GM21529 (cell line): ENCODE results near the gene SNX8.

Source experiments
- ATAC-seq: cut with Tn5 transposase; IDR thresholded peaks from one replicate; pipeline ENCODE4 v1.9.1; 2021; ENCODE audit not compliant: unreplicated experiment

SNX8 gene

GRCh38 chr7:2245883-2246675 lies 68.2 kb downstream of the SNX8 start:
- no peak for ATAC-seq

DNA sequence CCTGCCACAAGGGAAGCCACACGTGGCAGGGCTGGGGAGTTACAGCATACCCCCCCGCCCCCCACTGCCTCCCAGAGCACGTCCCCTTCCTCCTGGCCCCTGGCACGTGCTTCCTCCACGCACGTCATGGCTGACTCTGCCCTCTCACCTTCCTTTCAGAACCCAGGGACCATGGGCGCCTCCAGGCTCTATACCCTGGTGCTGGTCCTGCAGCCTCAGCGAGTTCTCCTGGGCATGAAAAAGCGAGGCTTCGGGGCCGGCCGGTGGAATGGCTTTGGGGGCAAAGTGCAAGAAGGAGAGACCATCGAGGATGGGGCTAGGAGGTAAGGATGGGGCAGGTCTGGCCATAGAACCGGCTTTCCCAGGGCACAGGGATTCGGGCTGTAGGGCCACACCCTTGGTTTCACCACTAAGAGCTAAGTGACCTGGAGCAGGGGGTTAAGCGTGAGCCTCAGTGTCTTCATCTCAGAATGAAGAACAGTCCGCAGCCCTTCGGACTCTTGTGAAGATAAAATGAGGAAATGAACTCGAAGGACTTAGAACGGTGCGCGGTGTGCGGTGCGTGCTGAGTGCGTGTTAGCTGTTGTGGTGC lies 69.7 kb downstream of the SNX8 start:
- ATAC-seq, result no peak

- no peak for ATAC-seq
These were observed 70.8 kb downstream of the SNX8 start for GRCh38 chr7:2243458-2243857.

DNA sequence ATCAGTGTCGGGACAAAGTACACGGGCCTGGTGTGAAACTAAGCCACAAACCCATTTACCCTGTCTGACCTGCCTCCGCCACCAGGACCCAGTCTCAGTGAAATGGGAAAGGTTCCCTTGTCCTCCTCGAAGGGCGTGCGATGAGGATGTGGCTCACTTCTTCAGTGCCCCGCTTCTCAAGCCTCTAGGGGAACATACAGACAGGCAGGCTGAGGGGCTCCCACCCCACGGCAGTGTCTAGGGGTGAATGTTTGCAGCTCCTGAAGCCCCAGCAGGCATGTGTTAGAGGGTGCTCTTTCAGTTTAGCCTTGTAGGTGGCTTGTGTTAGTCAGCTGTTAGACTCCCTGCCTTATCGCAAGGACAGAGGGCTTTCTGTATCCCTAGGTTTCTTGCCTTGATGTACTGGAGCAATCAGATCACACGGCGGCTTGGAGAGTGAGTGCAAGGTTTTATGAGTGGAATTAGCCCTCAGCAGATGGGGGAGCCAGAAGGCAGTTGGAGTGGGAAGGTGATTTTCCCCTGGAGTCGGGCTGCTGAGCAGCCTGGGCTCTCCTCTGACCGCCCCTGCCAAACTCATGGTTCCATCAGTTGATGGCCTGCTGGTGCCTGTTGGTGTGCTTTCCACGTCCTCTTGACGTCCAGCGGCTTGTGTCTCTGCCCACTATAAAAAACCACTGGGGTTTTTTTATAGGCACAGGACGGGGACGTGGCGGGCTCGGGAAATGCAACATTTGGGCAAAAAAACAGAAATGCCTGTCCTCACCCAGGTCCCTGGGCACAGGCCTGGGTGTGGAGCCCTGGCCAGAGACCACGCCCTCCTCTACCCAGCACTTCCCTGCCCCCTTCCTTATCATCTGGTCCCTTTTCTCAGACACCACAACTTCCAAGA lies 71.5 kb downstream of the SNX8 start:
- no peak for ATAC-seq

- peak; percentile 60 for ATAC-seq
These were observed 72.4 kb downstream of the SNX8 start, which contains the start of the genes MRM2 and NUDT1 for GRCh38 chr7:2241580-2242540. MRM2 (minus strand) TSS chr7:2242205; CDS start chr7:2242169, 36 bp downstream. NUDT1 (plus strand) TSS chr7:2242226; CDS start chr7:2244575, 2,349 bp downstream.

DNA sequence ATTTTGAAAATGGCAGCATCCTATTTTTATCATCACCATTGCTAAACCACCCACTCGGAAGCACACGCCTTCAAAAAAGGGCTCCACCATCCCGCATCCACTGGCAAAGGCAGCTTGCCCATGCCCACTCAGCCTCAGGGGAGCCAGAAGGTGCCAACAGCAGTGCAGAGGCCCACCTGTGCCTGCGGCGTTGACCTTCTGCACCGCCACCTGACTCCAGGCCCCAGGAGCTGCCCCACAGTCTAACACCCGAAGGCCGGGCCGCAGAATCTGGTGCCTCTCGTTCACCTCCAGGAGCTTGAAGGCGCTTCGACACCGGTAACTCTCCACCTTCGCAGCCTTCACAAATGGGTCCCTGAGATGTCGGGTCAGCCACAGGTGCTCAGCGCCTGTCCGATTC lies 75.0 kb downstream of the SNX8 start:
- ATAC-seq, result no peak

DNA sequence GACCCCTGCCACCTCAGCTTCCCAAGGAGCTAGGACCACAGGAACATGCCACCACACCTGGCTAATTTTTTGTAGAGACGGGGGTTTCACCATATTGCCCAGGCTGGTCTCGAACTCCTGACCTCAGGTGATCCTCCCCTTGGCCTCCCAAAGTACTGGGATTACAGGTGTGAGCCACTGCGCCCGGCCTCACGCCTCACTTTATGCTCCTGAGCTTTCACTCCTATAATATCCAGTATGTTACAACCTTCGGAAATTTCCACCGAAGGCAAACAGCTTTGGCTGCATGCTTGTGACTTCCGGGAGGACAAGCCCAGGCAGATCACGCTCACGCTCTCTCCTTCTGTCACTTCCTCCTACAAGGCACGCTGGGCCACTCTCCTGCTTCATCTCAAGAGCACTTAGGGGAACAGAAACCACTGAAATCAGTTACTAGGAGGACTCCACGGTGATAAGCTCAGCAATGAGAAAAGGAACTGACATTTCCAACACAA lies 77.1 kb downstream of the SNX8 start:
- peak; percentile 67 for ATAC-seq

DNA sequence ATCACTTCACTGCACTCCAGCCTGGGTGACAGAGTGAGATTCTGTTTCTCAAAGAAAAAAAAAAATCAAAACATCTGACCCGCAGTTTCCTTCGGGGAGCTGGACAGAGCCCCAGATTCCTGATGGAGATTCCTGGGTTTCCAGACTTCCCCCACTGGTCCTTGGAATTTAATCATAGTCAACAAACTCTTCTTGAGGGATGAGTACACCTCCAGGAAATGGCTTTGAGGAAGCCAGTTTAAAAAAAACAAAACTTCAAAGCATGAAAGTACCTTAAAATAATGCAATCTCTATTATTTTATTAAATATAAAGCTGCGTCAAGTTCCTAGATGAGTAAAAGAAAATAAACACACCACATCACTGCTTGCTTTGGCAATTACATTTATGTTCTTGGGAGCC lies 80.3 kb downstream of the SNX8 start:
- no peak for ATAC-seq

GRCh38 chr7:2232766-2233520 lies 81.3 kb downstream of the SNX8 start, which contains the start of gene MAD1L1:
MAD1L1 (minus strand) TSS chr7:2232945; CDS start chr7:2230133, 2,812 bp downstream.
- peak; percentile 69 for ATAC-seq

DNA sequence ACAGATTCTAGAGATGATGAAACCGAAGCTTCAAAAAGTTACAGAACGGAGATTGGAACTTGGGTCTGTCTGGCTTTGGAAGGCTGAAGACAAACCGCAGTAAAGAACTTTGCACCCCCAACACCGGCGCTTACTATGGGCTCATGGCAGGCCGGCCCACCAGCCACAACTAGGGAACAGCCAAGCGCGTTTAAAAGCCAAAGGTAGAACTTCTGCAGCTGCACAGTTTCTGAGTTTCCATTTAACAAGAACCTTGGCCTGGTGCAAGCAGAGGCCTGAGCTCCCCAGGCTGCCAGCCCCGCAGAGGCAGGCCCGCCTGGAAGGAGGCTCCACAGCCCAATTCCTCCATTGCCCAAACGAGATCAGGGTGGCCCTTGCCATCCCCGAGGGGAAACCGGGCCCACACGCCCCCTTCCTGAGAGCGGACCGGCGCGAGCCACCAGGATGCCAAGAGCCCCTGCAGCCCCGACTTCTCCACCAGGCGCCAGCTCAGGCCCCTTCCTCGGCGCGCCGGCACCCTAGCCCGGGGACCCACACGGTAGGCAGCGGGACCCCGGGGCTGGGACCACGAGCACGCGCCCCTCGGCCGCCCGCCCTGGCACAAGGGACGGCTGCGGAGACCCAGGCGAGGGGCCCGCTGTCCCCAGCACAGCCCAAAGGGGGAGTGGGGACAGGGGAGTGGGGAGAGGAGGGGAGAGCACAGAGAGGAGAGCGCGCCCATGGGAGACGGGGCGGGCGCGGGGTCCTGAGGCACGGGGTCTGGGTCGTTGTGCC lies 82.1 kb downstream of the SNX8 start:
- ATAC-seq, result peak; percentile 27

DNA sequence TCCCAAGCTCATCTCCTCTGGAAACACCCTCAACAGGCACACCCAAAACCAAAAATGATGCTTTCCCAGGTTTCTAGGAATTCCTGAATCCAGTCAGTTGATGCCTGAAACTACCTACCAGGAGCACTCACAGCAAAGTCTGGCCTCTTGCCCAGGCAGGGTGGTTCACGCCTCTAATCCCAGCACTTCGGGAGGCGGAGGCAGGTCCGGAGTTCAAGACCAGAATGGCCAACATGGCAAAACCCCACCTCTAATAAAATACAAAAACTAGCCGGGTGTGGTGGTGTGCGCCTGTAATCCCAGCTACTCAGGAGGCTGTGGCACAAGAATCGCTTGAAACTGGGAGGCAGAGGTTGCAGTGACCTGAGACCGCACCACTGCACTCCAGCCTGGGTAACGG lies 83.4 kb downstream of the SNX8 start:
- no peak for ATAC-seq

DNA sequence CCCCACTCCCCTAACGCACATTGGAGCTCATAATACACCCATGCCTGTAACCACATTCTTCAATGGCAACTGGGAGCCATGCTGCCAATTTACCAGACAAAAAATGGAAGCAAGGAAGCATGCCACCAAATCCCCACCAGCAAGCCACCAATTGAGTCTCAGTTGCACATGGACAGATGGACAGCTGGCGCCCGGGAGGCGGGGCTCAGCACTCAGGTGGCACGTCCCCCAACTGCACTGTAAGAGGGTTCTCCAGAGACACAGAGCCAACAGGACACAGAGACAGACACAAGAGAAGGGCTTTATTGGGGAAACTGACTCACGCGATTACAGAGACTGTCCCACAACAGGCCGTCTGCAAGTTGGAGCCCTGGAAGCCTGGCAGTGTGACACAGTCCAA lies 84.0 kb downstream of the SNX8 start:
- no peak for ATAC-seq

DNA sequence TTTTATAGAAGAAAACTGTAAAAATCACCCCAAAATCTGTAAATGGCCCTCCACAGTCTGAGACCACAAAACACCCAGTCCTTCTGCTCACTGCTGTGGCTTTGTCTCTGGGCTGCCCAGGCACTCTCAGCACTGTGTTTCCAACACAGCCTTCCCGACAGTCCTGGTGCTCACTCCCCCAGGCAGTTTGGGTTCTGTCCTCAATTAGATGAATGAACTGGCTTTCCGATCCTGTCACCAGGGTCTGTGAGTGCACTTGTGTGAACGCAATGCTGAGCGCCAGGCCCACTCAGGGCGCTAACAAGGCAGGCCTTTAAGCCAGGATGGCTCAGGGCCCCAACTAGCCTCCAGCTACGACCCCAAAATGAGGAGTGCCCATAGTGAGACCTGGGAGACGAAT lies 84.8 kb downstream of the SNX8 start:
- no peak for ATAC-seq

GRCh38 chr7:2228921-2229320 lies 85.3 kb downstream of the SNX8 start:
- ATAC-seq, result no peak

DNA sequence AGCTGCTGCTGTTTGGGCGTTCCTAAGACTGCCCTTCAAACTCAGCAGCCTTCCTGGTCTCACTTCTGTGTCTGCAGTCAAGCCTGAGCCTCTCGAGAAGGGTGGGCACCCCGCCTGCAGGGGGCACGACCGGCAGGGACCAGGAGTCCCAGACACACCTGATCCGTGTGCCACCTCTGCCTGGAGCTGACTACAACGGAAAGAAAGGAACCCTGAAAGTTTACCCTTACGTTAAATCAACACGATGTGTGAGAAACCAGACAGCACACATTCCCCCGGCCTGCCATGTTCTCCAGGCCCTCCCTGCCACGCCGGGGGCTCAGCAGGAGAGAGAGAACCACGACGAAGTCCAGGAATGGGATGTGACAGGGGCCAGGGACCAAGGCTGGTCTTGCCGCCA lies 86.5 kb downstream of the SNX8 start:
- ATAC-seq, result no peak

GRCh38 chr7:2225830-2226229 lies 88.4 kb downstream of the SNX8 start:
- ATAC-seq, result no peak

GRCh38 chr7:2225336-2225735 lies 88.9 kb downstream of the SNX8 start:
- ATAC-seq, result no peak

- no peak for ATAC-seq
These were observed 89.3 kb downstream of the SNX8 start for GRCh38 chr7:2224934-2225333.

DNA sequence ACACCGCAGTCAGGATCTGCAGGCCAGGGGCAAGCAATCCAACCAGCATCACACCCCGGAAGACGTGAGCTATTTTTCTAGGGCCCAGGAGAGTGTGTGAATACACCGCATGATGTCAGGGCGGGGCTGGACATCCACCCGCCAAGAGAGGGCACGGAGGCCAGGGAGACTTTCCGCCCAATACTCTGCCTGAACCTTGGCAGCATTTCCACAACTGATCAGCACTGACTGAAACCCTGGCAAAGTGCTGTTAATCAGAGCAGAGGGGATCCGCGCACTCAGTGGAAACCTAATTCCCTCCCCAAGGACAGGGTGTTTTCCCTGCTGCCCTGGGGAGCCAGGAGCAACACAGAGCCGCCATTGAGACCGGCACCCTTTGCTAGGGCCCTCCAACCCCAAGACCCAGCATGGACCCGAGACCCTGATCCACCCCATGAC lies 89.7 kb downstream of the SNX8 start:
- no peak for ATAC-seq
